Memory B cell (primary cell): ENCODE data around the gene KCNC2.

ENCODE experiments used
- ATAC-seq: fragments of 150-1000 bp; cut with Tn5 transposase; 2 replicates; pipeline ENCODE4 v1.10.0; 2021; ENCODE audit warnings: low read depth, mild to moderate bottlenecking, moderate library complexity
- DNase-seq, 2 donors: peaks; one replicate each; pipeline ENCODE4 v3.0.0; 2022; ENCODE audit warnings: low spot score in 2 of 2
- H3K27ac Mint-ChIP-seq: one replicate; pipeline ENCODE4 v1.8.0; 2022; ENCODE audit warnings: mild to moderate bottlenecking, moderate library complexity, mixed read lengths
- H3K27me3 Mint-ChIP-seq: one replicate; pipeline ENCODE4 v1.8.0; 2022; ENCODE audit warnings: mixed read lengths
- H3K36me3 Mint-ChIP-seq: one replicate; pipeline ENCODE4 v1.8.0; 2022; ENCODE audit warnings: mild to moderate bottlenecking, mixed read lengths
- H3K4me1 Mint-ChIP-seq: one replicate; pipeline ENCODE4 v1.8.0; 2022; ENCODE audit warnings: mixed read lengths
- H3K4me3 Mint-ChIP-seq: one replicate; pipeline ENCODE4 v1.8.0; 2022; ENCODE audit warnings: mild to moderate bottlenecking, moderate library complexity, mixed read lengths
- H3K9me3 Mint-ChIP-seq: one replicate; pipeline ENCODE4 v1.8.0; 2022; ENCODE audit warnings: mixed read lengths

The KCNC2 gene

GRCh38 chr12:75209812-75210138, at the start of gene KCNC2:
Gene KCNC2, minus strand, starts transcription at chr12:75209839.
- DNase-seq (no peak), ATAC-seq (no peak)
- H3K36me3 Mint-ChIP-seq = peaks cover 3% of the 10 kb centered on the region
- H3K4me1 Mint-ChIP-seq = peaks cover 5% of the 10 kb centered on the region
- no peak within 1 kb of the TSS for H3K4me3 Mint-ChIP-seq
- no peak within 1 kb of the TSS for H3K27ac Mint-ChIP-seq
- H3K27me3 Mint-ChIP-seq = peaks cover 14% of the 10 kb centered on the region
- H3K9me3 Mint-ChIP-seq = peaks cover 3% of the 10 kb centered on the region

- no peak for DNase-seq
- Mint-ChIP-seq H3K4me3 (no peak overlapping the region), H3K36me3 (no peaks in the 10 kb centered on the region), H3K9me3 (no peaks in the 10 kb centered on the region), H3K4me1 (no peaks in the 10 kb centered on the region), H3K27me3 (peaks cover 1% of the 10 kb centered on the region), H3K27ac (no peak overlapping the region)
- no peak for ATAC-seq
Measured at GRCh38 chr12:75259143-75259542, 49.5 kb upstream of the KCNC2 start.

GRCh38 chr12:75257510-75257909, 47.9 kb upstream of the KCNC2 start:
- no peak for ATAC-seq
- no peaks in the 10 kb centered on the region for H3K4me1 Mint-ChIP-seq
- H3K9me3 Mint-ChIP-seq = peaks cover 1% of the 10 kb centered on the region
- peaks cover 1% of the 10 kb centered on the region for H3K27me3 Mint-ChIP-seq
- no peak for DNase-seq
- no peaks in the 10 kb centered on the region for H3K36me3 Mint-ChIP-seq
- no peak overlapping the region for H3K27ac Mint-ChIP-seq
- H3K4me3 Mint-ChIP-seq = no peak overlapping the region

GRCh38 chr12:75245108-75245507, 35.5 kb upstream of the KCNC2 start:
- ATAC-seq = no peak
- no peaks in the 10 kb centered on the region for H3K27me3 Mint-ChIP-seq
- H3K4me1 Mint-ChIP-seq = no peaks in the 10 kb centered on the region

GRCh38 chr12:75239987-75240386, 30.3 kb upstream of the KCNC2 start:
- ATAC-seq = no peak
- H3K36me3 Mint-ChIP-seq = no peaks in the 10 kb centered on the region
- H3K4me3 Mint-ChIP-seq = no peak overlapping the region
- H3K4me1 Mint-ChIP-seq = no peaks in the 10 kb centered on the region
- no peak for DNase-seq
- peaks cover 4% of the 10 kb centered on the region for H3K9me3 Mint-ChIP-seq
- H3K27me3 Mint-ChIP-seq = no peaks in the 10 kb centered on the region
- H3K27ac Mint-ChIP-seq = no peak overlapping the region

More at GRCh38 chr12:75245108-75245507, 35.5 kb upstream of the KCNC2 start:
- no peaks in the 10 kb centered on the region for H3K36me3 Mint-ChIP-seq
- no peak for DNase-seq
- H3K9me3 Mint-ChIP-seq = peaks cover 4% of the 10 kb centered on the region
- no peak overlapping the region for H3K4me3 Mint-ChIP-seq
- H3K27ac Mint-ChIP-seq = no peak overlapping the region

GRCh38 chr12:75236206-75236605, 26.6 kb upstream of the KCNC2 start:
- Mint-ChIP-seq H3K4me3 (no peak overlapping the region), H3K36me3 (no peaks in the 10 kb centered on the region), H3K4me1 (no peaks in the 10 kb centered on the region), H3K27ac (no peak overlapping the region), H3K9me3 (peaks cover 5% of the 10 kb centered on the region), H3K27me3 (no peaks in the 10 kb centered on the region)
- ATAC-seq = no peak
- no peak for DNase-seq

GRCh38 chr12:75227132-75227531, 17.5 kb upstream of the KCNC2 start:
- Mint-ChIP-seq H3K36me3 (no peaks in the 10 kb centered on the region), H3K27me3 (no peaks in the 10 kb centered on the region), H3K4me1 (no peaks in the 10 kb centered on the region), H3K9me3 (peaks cover 7% of the 10 kb centered on the region), H3K4me3 (no peak overlapping the region), H3K27ac (no peak overlapping the region)
- DNase-seq (no peak), ATAC-seq (no peak)

GRCh38 chr12:75212072-75212471, 2.4 kb upstream of the KCNC2 start:
- ATAC-seq (no peak), DNase-seq (no peak)
- H3K4me1 Mint-ChIP-seq = peaks cover 5% of the 10 kb centered on the region
- no peaks in the 10 kb centered on the region for H3K9me3 Mint-ChIP-seq
- H3K27ac Mint-ChIP-seq = no peak overlapping the region
- no peak overlapping the region for H3K4me3 Mint-ChIP-seq
- peaks cover 3% of the 10 kb centered on the region for H3K36me3 Mint-ChIP-seq
- peaks cover 10% of the 10 kb centered on the region for H3K27me3 Mint-ChIP-seq

GRCh38 chr12:75208856-75209811, 505 bp downstream of the KCNC2 start:
- Mint-ChIP-seq H3K4me3 (no peak overlapping the region), H3K4me1 (peaks cover 5% of the 10 kb centered on the region), H3K9me3 (peaks cover 3% of the 10 kb centered on the region), H3K27ac (no peak overlapping the region), H3K27me3 (peaks cover 14% of the 10 kb centered on the region), H3K36me3 (peaks cover 3% of the 10 kb centered on the region)
- no peak for ATAC-seq
- no peak for DNase-seq

GRCh38 chr12:75207338-75208083, 2.1 kb downstream of the KCNC2 start:
- no peak overlapping the region for H3K27ac Mint-ChIP-seq
- no peak overlapping the region for H3K4me3 Mint-ChIP-seq
- H3K27me3 Mint-ChIP-seq = peaks cover 14% of the 10 kb centered on the region
- peaks cover 3% of the 10 kb centered on the region for H3K9me3 Mint-ChIP-seq
- peaks cover 3% of the 10 kb centered on the region for H3K36me3 Mint-ChIP-seq
- DNase-seq = no peak
- ATAC-seq = no peak
- peaks cover 5% of the 10 kb centered on the region for H3K4me1 Mint-ChIP-seq

- no peak for DNase-seq
- ATAC-seq = no peak
- no peak overlapping the region for H3K27ac Mint-ChIP-seq
- H3K36me3 Mint-ChIP-seq = peaks cover 3% of the 10 kb centered on the region
- no peak overlapping the region for H3K4me3 Mint-ChIP-seq
- peaks cover 5% of the 10 kb centered on the region for H3K4me1 Mint-ChIP-seq
- peaks cover 14% of the 10 kb centered on the region for H3K27me3 Mint-ChIP-seq
- peaks cover 3% of the 10 kb centered on the region for H3K9me3 Mint-ChIP-seq
Measured at GRCh38 chr12:75205558-75205957, 4.1 kb downstream of the KCNC2 start.

- Mint-ChIP-seq H3K27ac (no peak overlapping the region), H3K36me3 (no peaks in the 10 kb centered on the region), H3K27me3 (no peaks in the 10 kb centered on the region), H3K4me3 (no peak overlapping the region), H3K9me3 (peaks cover 2% of the 10 kb centered on the region), H3K4me1 (no peaks in the 10 kb centered on the region)
- ATAC-seq (no peak), DNase-seq (no peak)
Measured at GRCh38 chr12:75196865-75197264, 12.8 kb downstream of the KCNC2 start.

- ATAC-seq (no peak), DNase-seq (no peak)
- no peaks in the 10 kb centered on the region for H3K36me3 Mint-ChIP-seq
- H3K9me3 Mint-ChIP-seq = peaks cover 2% of the 10 kb centered on the region
- H3K27me3 Mint-ChIP-seq = no peaks in the 10 kb centered on the region
- H3K4me3 Mint-ChIP-seq = no peak overlapping the region
- H3K4me1 Mint-ChIP-seq = no peaks in the 10 kb centered on the region
- no peak overlapping the region for H3K27ac Mint-ChIP-seq
Measured at GRCh38 chr12:75196408-75196807, 13.2 kb downstream of the KCNC2 start.

GRCh38 chr12:75194250-75194649, 15.4 kb downstream of the KCNC2 start:
- H3K4me1 Mint-ChIP-seq = no peaks in the 10 kb centered on the region
- H3K27ac Mint-ChIP-seq = no peak overlapping the region
- H3K9me3 Mint-ChIP-seq = peaks cover 2% of the 10 kb centered on the region
- ATAC-seq (no peak), DNase-seq (no peak)
- no peak overlapping the region for H3K4me3 Mint-ChIP-seq
- no peaks in the 10 kb centered on the region for H3K36me3 Mint-ChIP-seq
- H3K27me3 Mint-ChIP-seq = no peaks in the 10 kb centered on the region
